ENCODE data around the gene FAM3A.

DNA sequence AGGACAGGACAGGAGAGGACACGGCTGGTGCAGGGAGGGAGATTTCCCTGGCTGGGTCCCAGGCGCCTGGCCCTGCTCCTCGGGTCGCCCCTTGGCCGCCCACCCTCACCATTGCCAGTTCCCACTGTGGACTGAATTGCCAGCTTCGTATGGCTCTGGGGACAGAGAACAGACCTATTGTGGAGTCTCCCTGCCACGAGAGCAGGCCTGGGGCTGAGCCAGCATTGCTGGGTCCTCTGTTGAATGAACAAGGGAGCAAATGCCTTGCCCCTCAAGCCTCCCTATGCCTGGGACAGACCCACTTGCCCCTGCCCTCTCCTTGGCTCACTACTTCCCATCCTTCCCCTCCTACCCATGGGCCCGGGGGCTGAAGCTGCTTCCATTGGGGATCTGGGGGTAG lies 53.6 kb downstream of the FAM3A start:
- TF ChIP-seq SMAD3 (CRISPR knock-in tag; IDR thresholded peaks at IDR 0.05; ENCODE audit: borderline replicate concordance) (no peak), ZNF263 (CRISPR knock-in tag; IDR thresholded peaks at IDR 0.05; ENCODE audit: low read depth) (no peak), GABPB1 (CRISPR knock-in tag; IDR thresholded peaks at IDR 0.05) (no peak), IRF2 (CRISPR knock-in tag; IDR thresholded peaks at IDR 0.05; ENCODE audit: borderline replicate concordance, low read depth) (no peak), ATF1 (CRISPR knock-in tag; IDR thresholded peaks at IDR 0.05) (no peak), CTCF (IDR thresholded peaks at IDR 0.05) (no peak), IRF1 (CRISPR knock-in tag; IDR thresholded peaks at IDR 0.05) (no peak), SP1 (CRISPR knock-in tag; conservative IDR thresholded peaks at IDR 0.05) (no peak)
- TF ChIP-seq, protein P1, sequence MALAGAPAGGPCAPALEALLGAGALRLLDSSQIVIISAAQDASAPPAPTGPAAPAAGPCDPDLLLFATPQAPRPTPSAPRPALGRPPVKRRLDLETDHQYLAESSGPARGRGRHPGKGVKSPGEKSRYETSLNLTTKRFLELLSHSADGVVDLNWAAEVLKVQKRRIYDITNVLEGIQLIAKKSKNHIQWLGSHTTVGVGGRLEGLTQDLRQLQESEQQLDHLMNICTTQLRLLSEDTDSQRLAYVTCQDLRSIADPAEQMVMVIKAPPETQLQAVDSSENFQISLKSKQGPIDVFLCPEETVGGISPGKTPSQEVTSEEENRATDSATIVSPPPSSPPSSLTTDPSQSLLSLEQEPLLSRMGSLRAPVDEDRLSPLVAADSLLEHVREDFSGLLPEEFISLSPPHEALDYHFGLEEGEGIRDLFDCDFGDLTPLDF (CRISPR knock-in tag; IDR thresholded peaks at IDR 0.05) = no peak
